ENCODE results near the gene DYSF. TPM values are rescaled to one million over a fixed set of nuclear protein-coding genes. Genes with fewer than 3 reads are reported as not detected.

DYSF gene
- total and polyA plus RNA-seq, 8 donors, result 17.8 to 71.4 (median 21.6) TPM

- Histone ChIP-seq H3K9me3 (no peaks in the 10 kb centered on the region), H3K27me3 (peaks cover 0 to 28% of the 10 kb centered on the region in 2 donors), H3K27ac (peak overlapping the region in 1 of 2 donors; percentile 87), H3K4me1 (peaks cover 16 to 62% of the 10 kb centered on the region in 2 donors), H3K4me3 (no peak overlapping the region), H3K36me3 (no peaks in the 10 kb centered on the region)
- TF ChIP-seq, protein P1, sequence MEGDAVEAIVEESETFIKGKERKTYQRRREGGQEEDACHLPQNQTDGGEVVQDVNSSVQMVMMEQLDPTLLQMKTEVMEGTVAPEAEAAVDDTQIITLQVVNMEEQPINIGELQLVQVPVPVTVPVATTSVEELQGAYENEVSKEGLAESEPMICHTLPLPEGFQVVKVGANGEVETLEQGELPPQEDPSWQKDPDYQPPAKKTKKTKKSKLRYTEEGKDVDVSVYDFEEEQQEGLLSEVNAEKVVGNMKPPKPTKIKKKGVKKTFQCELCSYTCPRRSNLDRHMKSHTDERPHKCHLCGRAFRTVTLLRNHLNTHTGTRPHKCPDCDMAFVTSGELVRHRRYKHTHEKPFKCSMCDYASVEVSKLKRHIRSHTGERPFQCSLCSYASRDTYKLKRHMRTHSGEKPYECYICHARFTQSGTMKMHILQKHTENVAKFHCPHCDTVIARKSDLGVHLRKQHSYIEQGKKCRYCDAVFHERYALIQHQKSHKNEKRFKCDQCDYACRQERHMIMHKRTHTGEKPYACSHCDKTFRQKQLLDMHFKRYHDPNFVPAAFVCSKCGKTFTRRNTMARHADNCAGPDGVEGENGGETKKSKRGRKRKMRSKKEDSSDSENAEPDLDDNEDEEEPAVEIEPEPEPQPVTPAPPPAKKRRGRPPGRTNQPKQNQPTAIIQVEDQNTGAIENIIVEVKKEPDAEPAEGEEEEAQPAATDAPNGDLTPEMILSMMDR (IDR thresholded peaks at IDR 0.05), result no peak
- intact Hi-C loops (cut with DNase I), result no loop called here
- DNase-seq, result no peak
- no peak for ATAC-seq
These were observed 1.7 kb upstream of the DYSF start for GRCh38 chr2:71451705-71452104.

DNA sequence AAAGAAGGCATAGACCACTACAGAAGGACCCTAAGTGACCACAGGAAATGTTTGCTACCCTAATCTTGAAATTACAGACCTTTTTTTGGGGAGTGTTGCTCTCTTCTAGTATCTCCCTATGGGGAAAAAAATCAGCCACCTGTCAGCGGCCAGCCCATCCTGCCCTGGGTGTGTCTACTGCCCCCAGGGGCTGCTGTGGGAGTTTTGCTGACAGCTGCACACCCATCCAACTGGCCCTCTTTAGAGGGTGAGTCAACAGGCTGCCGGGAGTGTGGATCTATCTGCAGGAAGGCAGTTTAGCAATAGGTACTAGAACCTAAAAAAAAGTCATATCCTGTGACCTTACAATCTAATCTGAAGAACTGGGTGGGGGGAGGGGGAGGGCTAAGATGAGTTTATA is 796 bp upstream of the DYSF start:
- no peaks in the 10 kb centered on the region for H3K36me3 ChIP-seq
- ATAC-seq (peak; percentile 61), DNase-seq (peak in 2 of 4 donors; percentile 64 to 83)
- peaks cover 0 to 28% of the 10 kb centered on the region in 2 donors for H3K27me3 ChIP-seq
- no peaks in the 10 kb centered on the region for H3K9me3 ChIP-seq
- peak overlapping the region in 1 of 2 donors; percentile 87 for H3K27ac ChIP-seq
- intact Hi-C loops (cut with DNase I), result no loop called here
- TF ChIP-seq, protein P1 (IDR thresholded peaks at IDR 0.05), result no peak
- peak overlapping the region in 1 of 2 donors; percentile 65 for H3K4me3 ChIP-seq
- peaks cover 16 to 70% of the 10 kb centered on the region in 2 donors for H3K4me1 ChIP-seq

- DNase-seq, result no peak
- H3K27me3 ChIP-seq, result peaks cover 0 to 28% of the 10 kb centered on the region in 2 donors
- peak overlapping the region in 1 of 2 donors; percentile 87 for H3K27ac ChIP-seq
These were observed 1.1 kb downstream of the DYSF start for GRCh38 chr2:71454221-71455010.

DNA sequence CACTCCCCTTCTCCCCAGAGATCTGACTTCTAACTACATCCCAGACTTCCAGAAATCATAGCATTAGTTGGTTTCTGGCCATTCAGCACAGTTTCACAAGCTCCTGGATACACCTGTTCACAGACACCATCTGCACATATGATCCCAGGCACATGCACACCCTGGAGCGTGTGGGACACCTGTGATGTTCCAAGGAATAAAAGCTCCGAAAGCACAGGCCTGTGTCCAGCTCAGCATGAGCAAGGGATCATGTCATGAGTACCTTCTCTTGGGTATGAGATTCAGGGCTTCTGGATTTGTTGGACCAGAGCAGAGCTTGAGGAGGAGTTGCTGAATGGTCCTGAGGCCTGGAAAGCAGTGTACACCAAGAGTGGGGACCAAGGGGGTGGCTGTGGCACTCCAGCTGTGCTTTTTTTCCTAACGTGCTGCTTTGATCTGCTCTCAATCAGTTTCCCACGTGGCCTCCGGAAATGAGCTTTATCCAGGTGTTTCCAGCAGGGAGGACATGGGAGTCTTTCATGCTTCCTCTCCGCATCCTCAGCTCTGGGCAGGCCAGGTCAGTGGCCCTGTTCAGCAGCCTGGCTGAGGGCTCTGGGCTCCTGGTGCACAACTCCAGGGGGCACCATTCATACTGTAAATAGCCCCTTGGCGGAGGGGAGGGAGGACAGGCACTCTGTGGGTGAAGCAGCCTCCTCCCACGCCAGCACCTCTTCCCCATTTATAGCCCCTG is 1.8 kb downstream of the DYSF start:
- TF ChIP-seq, protein P1 (IDR thresholded peaks at IDR 0.05), result no peak
- intact Hi-C loops (cut with DNase I), result no loop called here
- Histone ChIP-seq H3K27ac (peak overlapping the region in 1 of 2 donors; percentile 87), H3K36me3 (no peaks in the 10 kb centered on the region), H3K4me3 (peak overlapping the region in 1 of 2 donors; percentile 65), H3K9me3 (no peaks in the 10 kb centered on the region), H3K27me3 (peaks cover 0 to 28% of the 10 kb centered on the region in 2 donors), H3K4me1 (peaks cover 16 to 80% of the 10 kb centered on the region in 2 donors)
- peak in 1 of 4 donors; percentile 15 for DNase-seq
- ATAC-seq, result no peak

More at GRCh38 chr2:71454221-71455010, 1.1 kb downstream of the DYSF start:
- peak overlapping the region; percentile 33 to 65 for H3K4me3 ChIP-seq
- H3K4me1 ChIP-seq, result peaks cover 16 to 81% of the 10 kb centered on the region in 2 donors
- ATAC-seq, result no peak
- intact Hi-C loops (cut with DNase I), result no loop called here
- no peaks in the 10 kb centered on the region for H3K36me3 ChIP-seq
- H3K9me3 ChIP-seq, result no peaks in the 10 kb centered on the region
- TF ChIP-seq, protein P1 (IDR thresholded peaks at IDR 0.05), result no peak

Data from left lung (tissue), 10 donors.